Astrocyte of the cerebellum (primary cell): Measurements from ENCODE around the gene RSPH9.
"Not testable (repeated sequence)": the region's sequence is repeated elsewhere in the genome, so short reads cannot be mapped to it uniquely, and the experiment has no call there.

Experiments
- DNase-seq: peaks from one replicate; pipeline ENCODE4 v3.0.0-alpha.2; 2011; ENCODE audit warnings: low read depth
- H3K4me3 ChIP-seq: 2 replicates; pipeline ENCODE4 v1.5.1; 2011; ENCODE audit warnings: mild to moderate bottlenecking, low read depth, low read length, moderate library complexity
- CTCF ChIP-seq: IDR thresholded peaks from 2 replicates; pipeline ENCODE4 v1.5.1; 2012; ENCODE audit warnings: low read length, low read depth, moderate library complexity, mild to moderate bottlenecking; ENCODE audit errors: missing control alignments
- in situ Hi-C: cut with HindIII; loops from 2 replicates; pipeline ENCODE4 v1.10.0; 2017; ENCODE audit warnings: low sequenced_read_pairs

Gene RSPH9

GRCh38 chr6:43697421-43697820 is 52.6 kb downstream of the RSPH9 start:
- no peak for DNase-seq
- in situ Hi-C loops = no loop called here

DNA sequence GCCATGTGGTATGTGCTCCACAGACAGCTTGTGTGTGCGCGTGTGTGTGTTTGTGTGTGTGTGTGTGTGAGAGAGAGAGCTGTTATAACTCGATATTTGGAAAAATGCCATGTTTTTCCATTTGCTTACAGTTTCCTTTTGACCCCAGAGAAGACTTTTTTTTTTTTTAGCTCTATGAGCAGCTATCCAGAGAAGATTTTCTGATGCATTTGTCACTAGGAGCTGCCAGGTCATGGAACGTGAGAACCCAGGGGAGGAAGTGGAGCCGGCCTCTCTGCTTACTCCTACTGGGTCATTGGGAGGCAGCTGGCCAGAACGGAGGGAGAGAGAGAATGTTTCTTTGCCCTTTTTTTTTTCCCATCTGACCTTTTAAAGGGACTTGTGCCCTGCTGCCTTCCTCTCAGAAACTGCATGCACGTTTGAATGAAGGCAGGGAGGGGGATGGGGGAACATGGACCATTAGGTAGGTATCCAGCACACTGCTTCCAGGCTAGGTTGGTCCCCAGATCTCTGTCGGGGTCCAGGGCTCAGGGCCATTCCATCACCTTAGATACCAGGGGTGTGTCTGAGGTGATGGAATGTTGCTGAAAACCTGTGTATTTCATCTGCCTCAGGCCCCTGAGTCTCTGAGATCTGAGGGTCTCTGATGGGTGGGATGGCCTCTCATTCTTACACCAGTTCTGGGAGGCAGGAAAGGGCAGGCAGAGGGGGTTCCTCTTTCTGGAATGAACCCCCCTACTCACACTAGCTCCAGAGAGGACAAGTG is 53.9 kb downstream of the RSPH9 start:
- H3K4me3 ChIP-seq = no peak overlapping the region
- in situ Hi-C loops = no loop called here
- no peak for TF ChIP-seq CTCF
- DNase-seq = no peak

More at GRCh38 chr6:43697421-43697820, 52.6 kb downstream of the RSPH9 start:
- TF ChIP-seq CTCF = no peak
- no peak overlapping the region for H3K4me3 ChIP-seq

GRCh38 chr6:43699564-43700186 is 54.8 kb downstream of the RSPH9 start:
- no peak overlapping the region for H3K4me3 ChIP-seq
- in situ Hi-C loops = no loop called here
- TF ChIP-seq CTCF = no peak
- no peak for DNase-seq

DNA sequence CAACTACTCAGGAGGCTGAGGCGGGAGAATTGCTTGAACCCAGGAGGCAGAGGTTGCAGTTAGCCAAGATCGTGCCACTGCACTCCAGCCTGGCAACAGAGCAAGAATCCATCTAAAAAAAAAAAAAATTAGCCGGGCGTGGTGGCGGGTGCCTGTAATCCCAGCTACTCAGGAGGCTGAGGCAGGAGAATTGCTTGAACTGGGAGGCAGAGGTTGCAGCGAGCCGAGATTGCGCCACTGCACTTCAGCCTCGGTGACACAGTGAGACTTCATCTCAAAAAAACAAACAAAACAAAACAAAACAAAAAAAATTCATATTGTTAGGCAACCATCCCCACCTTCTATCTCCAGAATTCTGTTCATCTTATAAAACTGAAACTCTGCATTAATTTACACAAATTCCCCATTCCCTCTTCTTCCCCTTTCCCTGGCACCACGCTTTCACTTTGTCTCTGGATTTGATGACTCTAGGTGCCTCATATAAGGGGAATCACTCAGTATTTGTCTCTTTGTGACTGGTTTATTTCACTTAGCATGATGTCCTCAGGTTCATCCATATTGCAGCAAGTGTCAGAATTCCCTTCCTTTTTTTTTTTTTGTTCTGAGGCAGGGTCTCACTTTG is 56.2 kb downstream of the RSPH9 start:
- DNase-seq, H3K4me3 ChIP-seq, in situ Hi-C loops: not testable (repeated sequence)

DNA sequence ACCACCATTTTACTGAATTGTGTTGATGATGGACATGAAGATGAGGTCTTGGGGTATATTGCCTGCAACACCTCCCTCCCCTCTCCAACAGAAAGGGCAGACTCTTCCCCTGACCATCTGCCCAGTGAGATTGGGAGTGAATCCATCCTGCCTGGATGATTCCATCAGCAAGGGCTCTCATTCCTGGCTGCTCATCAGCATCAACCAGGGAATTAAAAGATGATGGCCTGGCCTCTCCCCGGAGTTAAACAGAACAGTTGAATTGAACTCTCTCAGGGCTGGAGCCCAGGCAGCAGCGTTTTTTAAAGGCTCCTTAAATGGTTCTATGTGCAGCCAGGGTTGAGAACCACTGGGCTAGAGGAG is 57.3 kb downstream of the RSPH9 start:
- H3K4me3 ChIP-seq = no peak overlapping the region
- TF ChIP-seq CTCF = no peak
- DNase-seq = no peak
- in situ Hi-C loops = no loop called here

GRCh38 chr6:43702534-43703440 is 58.0 kb downstream of the RSPH9 start:
- TF ChIP-seq CTCF = no peak
- in situ Hi-C loops = no loop called here
- no peak overlapping the region for H3K4me3 ChIP-seq
- peak; percentile 64 for DNase-seq
